Measurements from ENCODE around the gene PDCD5.
"Not testable (repeated sequence)": the region's sequence is repeated elsewhere in the genome, so short reads cannot be mapped to it uniquely, and the experiment has no call there.

PDCD5 gene, protein sequence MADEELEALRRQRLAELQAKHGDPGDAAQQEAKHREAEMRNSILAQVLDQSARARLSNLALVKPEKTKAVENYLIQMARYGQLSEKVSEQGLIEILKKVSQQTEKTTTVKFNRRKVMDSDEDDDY

GRCh38 chr19:32580901-32581704 is at the start of gene PDCD5:
Gene PDCD5 (plus strand): TSS chr19:32581190. CDS start chr19:32581262, 72 bp downstream.
- Mint-ChIP-seq H3K9me3 (no peaks in the 10 kb centered on the region), H3K4me3 (peak within 1 kb of the TSS; percentile 96), H3K27ac (peak within 1 kb of the TSS; percentile 85), H3K27me3 (ENCODE audit: low read depth) (peaks cover 18% of the 10 kb centered on the region), H3K4me1 (ENCODE audit: low read depth) (peaks cover 25% of the 10 kb centered on the region), H3K36me3 (ENCODE audit: low read depth) (peaks cover 25% of the 10 kb centered on the region)

- Mint-ChIP-seq H3K36me3 (ENCODE audit: low read depth) (no peaks in the 10 kb centered on the region), H3K9me3 (peaks cover 30% of the 10 kb centered on the region), H3K4me3 (no peak overlapping the region), H3K27ac (no peak overlapping the region), H3K4me1 (ENCODE audit: low read depth) (no peaks in the 10 kb centered on the region), H3K27me3 (ENCODE audit: low read depth) (no peaks in the 10 kb centered on the region)
Observed at GRCh38 chr19:32532233-32532632, 48.8 kb upstream of the PDCD5 start.

DNA sequence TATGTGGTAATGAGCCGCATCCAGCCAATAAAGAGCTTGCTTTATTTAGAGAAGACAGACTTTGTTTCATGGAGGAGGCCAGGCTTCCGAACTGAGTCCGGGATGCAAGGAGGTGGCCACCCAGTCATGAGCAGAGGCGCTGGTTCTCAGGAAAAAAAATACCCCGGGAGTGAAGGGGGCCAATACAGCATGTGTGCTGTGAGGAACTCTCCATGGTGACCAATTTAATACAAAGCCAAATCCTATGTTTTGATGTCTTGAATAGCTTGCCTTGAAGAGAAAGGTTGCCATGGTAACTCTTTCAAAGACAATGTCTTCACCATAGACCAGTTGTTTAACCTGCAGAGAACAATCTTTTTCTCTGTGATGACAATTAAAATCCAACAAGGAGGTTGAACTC is 43.4 kb upstream of the PDCD5 start:
- H3K36me3 Mint-ChIP-seq (ENCODE audit: low read depth) = no peaks in the 10 kb centered on the region
- no peaks in the 10 kb centered on the region for H3K27me3 Mint-ChIP-seq (ENCODE audit: low read depth)
- H3K27ac Mint-ChIP-seq = no peak overlapping the region
- no peak overlapping the region for H3K4me3 Mint-ChIP-seq
- H3K9me3 Mint-ChIP-seq = peaks cover 27% of the 10 kb centered on the region
- no peaks in the 10 kb centered on the region for H3K4me1 Mint-ChIP-seq (ENCODE audit: low read depth)

DNA sequence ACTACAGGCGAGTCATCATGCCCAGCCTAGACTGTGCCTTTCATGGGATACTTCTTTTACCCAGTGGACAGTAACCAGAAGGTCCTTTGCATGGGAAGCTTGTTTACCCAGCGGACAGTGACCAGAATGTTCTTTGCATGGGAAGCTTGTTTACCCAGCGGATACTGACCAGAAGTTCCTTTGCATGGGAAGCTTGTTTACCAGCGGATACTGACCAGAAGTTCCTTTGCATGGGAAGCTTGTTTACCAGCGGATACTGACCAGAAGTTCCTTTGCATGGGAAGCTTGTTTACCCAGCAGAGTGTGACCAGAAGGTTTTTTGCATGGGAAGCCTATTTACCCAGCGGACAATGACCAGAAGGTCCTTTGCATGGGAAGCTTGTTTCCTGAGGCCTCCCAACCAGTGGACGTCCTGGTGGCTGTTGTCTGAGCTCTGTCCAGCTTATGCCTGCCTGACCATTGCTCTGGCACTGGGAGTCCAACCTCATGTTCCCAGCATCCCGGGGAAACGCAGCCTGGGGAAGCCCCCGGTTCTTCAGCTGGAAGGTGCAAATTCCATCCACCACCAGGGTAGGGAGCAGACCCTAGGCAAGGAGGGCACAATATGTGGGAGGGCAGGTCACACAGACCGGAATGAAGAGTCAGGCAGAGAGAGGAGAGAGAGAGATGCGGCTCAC is 41.6 kb upstream of the PDCD5 start:
- no peaks in the 10 kb centered on the region for H3K27me3 Mint-ChIP-seq (ENCODE audit: low read depth)
- peaks cover 15% of the 10 kb centered on the region for H3K9me3 Mint-ChIP-seq
- no peak overlapping the region for H3K27ac Mint-ChIP-seq
- no peak overlapping the region for H3K4me3 Mint-ChIP-seq
- no peaks in the 10 kb centered on the region for H3K36me3 Mint-ChIP-seq (ENCODE audit: low read depth)
- no peaks in the 10 kb centered on the region for H3K4me1 Mint-ChIP-seq (ENCODE audit: low read depth)

- Mint-ChIP-seq H3K36me3 (ENCODE audit: low read depth) (no peaks in the 10 kb centered on the region), H3K4me1 (ENCODE audit: low read depth) (no peaks in the 10 kb centered on the region), H3K9me3 (peaks cover 11% of the 10 kb centered on the region), H3K4me3 (no peak overlapping the region), H3K27ac (no peak overlapping the region), H3K27me3 (ENCODE audit: low read depth) (no peaks in the 10 kb centered on the region)
Observed at GRCh38 chr19:32540621-32541020, 40.4 kb upstream of the PDCD5 start.

GRCh38 chr19:32541376-32541775 is 39.6 kb upstream of the PDCD5 start:
- H3K27me3 Mint-ChIP-seq (ENCODE audit: low read depth); H3K36me3 Mint-ChIP-seq (ENCODE audit: low read depth); H3K4me3 Mint-ChIP-seq; H3K27ac Mint-ChIP-seq; H3K4me1 Mint-ChIP-seq (ENCODE audit: low read depth): not testable (repeated sequence)
- peaks cover 11% of the 10 kb centered on the region for H3K9me3 Mint-ChIP-seq

GRCh38 chr19:32542477-32543108 is 38.4 kb upstream of the PDCD5 start:
- Mint-ChIP-seq H3K27me3 (ENCODE audit: low read depth) (no peaks in the 10 kb centered on the region), H3K27ac (no peak overlapping the region), H3K4me3 (no peak overlapping the region), H3K9me3 (peaks cover 11% of the 10 kb centered on the region), H3K36me3 (ENCODE audit: low read depth) (no peaks in the 10 kb centered on the region), H3K4me1 (ENCODE audit: low read depth) (no peaks in the 10 kb centered on the region)

- Mint-ChIP-seq H3K27me3 (ENCODE audit: low read depth) (no peaks in the 10 kb centered on the region), H3K4me1 (ENCODE audit: low read depth) (no peaks in the 10 kb centered on the region), H3K27ac (no peak overlapping the region), H3K4me3 (no peak overlapping the region), H3K36me3 (ENCODE audit: low read depth) (no peaks in the 10 kb centered on the region), H3K9me3 (peaks cover 6% of the 10 kb centered on the region)
Observed at GRCh38 chr19:32543115-32543900, 37.7 kb upstream of the PDCD5 start.

- H3K27ac Mint-ChIP-seq = no peak overlapping the region
- no peaks in the 10 kb centered on the region for H3K36me3 Mint-ChIP-seq (ENCODE audit: low read depth)
- H3K27me3 Mint-ChIP-seq (ENCODE audit: low read depth) = no peaks in the 10 kb centered on the region
- H3K4me3 Mint-ChIP-seq = no peak overlapping the region
- no peaks in the 10 kb centered on the region for H3K4me1 Mint-ChIP-seq (ENCODE audit: low read depth)
- no peaks in the 10 kb centered on the region for H3K9me3 Mint-ChIP-seq
Observed at GRCh38 chr19:32544917-32545316, 36.1 kb upstream of the PDCD5 start.

DNA sequence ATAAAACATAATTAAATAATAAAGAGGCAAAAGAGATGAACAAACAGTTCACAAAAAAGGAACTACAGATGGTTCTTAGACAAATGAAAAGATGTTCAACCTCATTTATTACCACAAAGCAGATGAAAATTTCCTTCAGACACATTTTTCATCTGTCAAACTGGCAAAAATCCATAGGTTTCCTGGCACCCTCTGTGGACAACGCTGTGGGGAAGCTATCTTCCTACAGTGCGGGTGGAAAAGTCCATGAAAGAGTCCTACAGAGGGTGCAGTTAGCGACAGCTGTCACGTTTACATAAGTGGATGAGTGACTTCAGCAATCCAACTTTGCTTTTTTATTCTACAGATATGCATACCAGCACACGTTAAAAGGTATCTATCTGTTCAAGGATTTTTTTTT is 30.3 kb upstream of the PDCD5 start:
- Mint-ChIP-seq H3K9me3 (no peaks in the 10 kb centered on the region), H3K27ac (no peak overlapping the region), H3K4me1 (ENCODE audit: low read depth) (no peaks in the 10 kb centered on the region), H3K4me3 (no peak overlapping the region), H3K27me3 (ENCODE audit: low read depth) (no peaks in the 10 kb centered on the region), H3K36me3 (ENCODE audit: low read depth) (no peaks in the 10 kb centered on the region)

DNA sequence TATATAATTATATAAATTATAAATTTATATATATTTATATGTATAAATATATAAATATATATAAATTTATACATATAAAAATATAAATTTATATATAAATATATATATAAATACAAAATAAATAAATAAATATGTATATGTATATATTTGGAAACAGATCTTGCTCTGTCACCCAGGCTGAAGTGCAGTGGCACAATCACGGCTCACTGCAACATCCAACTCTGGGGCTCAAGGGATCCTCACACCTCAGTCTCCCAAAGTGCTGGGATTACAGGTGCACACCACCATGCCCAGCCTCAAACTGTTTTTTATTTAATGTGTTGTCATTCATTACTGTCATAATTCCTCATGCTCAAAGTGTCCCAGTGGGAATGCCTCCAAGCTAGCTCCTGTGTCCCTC is 25.2 kb upstream of the PDCD5 start:
- Mint-ChIP-seq H3K36me3 (ENCODE audit: low read depth) (no peaks in the 10 kb centered on the region), H3K9me3 (no peaks in the 10 kb centered on the region), H3K27ac (no peak overlapping the region), H3K4me1 (ENCODE audit: low read depth) (no peaks in the 10 kb centered on the region), H3K27me3 (ENCODE audit: low read depth) (peaks cover 4% of the 10 kb centered on the region), H3K4me3 (no peak overlapping the region)

GRCh38 chr19:32558607-32559228 is 22.3 kb upstream of the PDCD5 start:
- no peak overlapping the region for H3K27ac Mint-ChIP-seq
- no peak overlapping the region for H3K4me3 Mint-ChIP-seq
- no peaks in the 10 kb centered on the region for H3K36me3 Mint-ChIP-seq (ENCODE audit: low read depth)
- no peaks in the 10 kb centered on the region for H3K4me1 Mint-ChIP-seq (ENCODE audit: low read depth)
- H3K9me3 Mint-ChIP-seq = no peaks in the 10 kb centered on the region
- peaks cover 4% of the 10 kb centered on the region for H3K27me3 Mint-ChIP-seq (ENCODE audit: low read depth)

- Mint-ChIP-seq H3K36me3 (ENCODE audit: low read depth) (no peaks in the 10 kb centered on the region), H3K27ac (no peak overlapping the region), H3K4me1 (ENCODE audit: low read depth) (no peaks in the 10 kb centered on the region), H3K9me3 (no peaks in the 10 kb centered on the region), H3K4me3 (no peak overlapping the region), H3K27me3 (ENCODE audit: low read depth) (peaks cover 4% of the 10 kb centered on the region)
Observed at GRCh38 chr19:32563761-32564160, 17.2 kb upstream of the PDCD5 start.
